Stimulated activated CD8-positive, alpha-beta memory T cell treated with anti-CD3 and anti-CD28 coated beads, Interleukin-12 subunit alpha, Interleukin-12 subunit beta, amount 100 ng/mL, for 24 hours (primary cell): ENCODE measurements around the gene DCHS2.

ENCODE experiments used
- DNase-seq: peaks from one replicate; pipeline ENCODE4 v3.0.0-alpha.2; 2020; ENCODE audit errors: extremely low read depth

The DCHS2 gene

GRCh38 chr4:154491341-154492271, at the start of gene DCHS2:
Gene DCHS2 (minus strand): TSS chr4:154491799. CDS start chr4:154491355, 444 bp downstream.
- no peak for DNase-seq

- DNase-seq: no peak
Observed at GRCh38 chr4:154534296-154534695, 42.7 kb upstream of the DCHS2 start.

GRCh38 chr4:154529728-154530519, 38.3 kb upstream of the DCHS2 start:
- no peak for DNase-seq

GRCh38 chr4:154528869-154529268, 37.3 kb upstream of the DCHS2 start:
- no peak for DNase-seq

GRCh38 chr4:154527308-154527707, 35.7 kb upstream of the DCHS2 start:
- no peak for DNase-seq

- no peak for DNase-seq
Observed at GRCh38 chr4:154526151-154526550, 34.6 kb upstream of the DCHS2 start.

- DNase-seq: no peak
Observed at GRCh38 chr4:154521607-154522006, 30.0 kb upstream of the DCHS2 start.

GRCh38 chr4:154519214-154519613, 27.6 kb upstream of the DCHS2 start:
- DNase-seq: no peak

- no peak for DNase-seq
Observed at GRCh38 chr4:154517591-154517990, 26.0 kb upstream of the DCHS2 start.

GRCh38 chr4:154516318-154517029, 24.9 kb upstream of the DCHS2 start:
- no peak for DNase-seq

- no peak for DNase-seq
Observed at GRCh38 chr4:154511981-154512380, 20.4 kb upstream of the DCHS2 start.

- no peak for DNase-seq
Observed at GRCh38 chr4:154511548-154511947, 19.9 kb upstream of the DCHS2 start.

GRCh38 chr4:154507156-154507555, 15.6 kb upstream of the DCHS2 start:
- no peak for DNase-seq

- no peak for DNase-seq
Observed at GRCh38 chr4:154506253-154506652, 14.7 kb upstream of the DCHS2 start.

- DNase-seq: no peak
Observed at GRCh38 chr4:154503598-154503997, 12.0 kb upstream of the DCHS2 start.

GRCh38 chr4:154502111-154502510, 10.5 kb upstream of the DCHS2 start:
- DNase-seq: no peak

- DNase-seq: no peak
Observed at GRCh38 chr4:154497889-154498288, 6.3 kb upstream of the DCHS2 start.

- DNase-seq: no peak
Observed at GRCh38 chr4:154495867-154496266, 4.3 kb upstream of the DCHS2 start.

- no peak for DNase-seq
Observed at GRCh38 chr4:154492288-154492687, 689 bp upstream of the DCHS2 start.

- no peak for DNase-seq
Observed at GRCh38 chr4:154490583-154491340, 837 bp downstream of the DCHS2 start.

GRCh38 chr4:154490234-154490582, 1.4 kb downstream of the DCHS2 start:
- DNase-seq: no peak
